Fibroblast of the aortic adventitia (primary cell): ENCODE data around the gene GTF2A1. TPM values are rescaled to one million over a fixed set of nuclear protein-coding genes. Genes with fewer than 3 reads are reported as not detected.

Source experiments
- DNase-seq: peaks from one replicate; pipeline ENCODE4 v3.0.0-alpha.2; 2010; ENCODE audit warnings: low read depth
- H3K4me3 ChIP-seq: 2 replicates; pipeline ENCODE4 v1.5.1; 2011; ENCODE audit warnings: low read depth, mild to moderate bottlenecking, control low read depth, low read length, moderate library complexity
- total RNA-seq: library from RNA; depleted of rRNA; stranded (reverse); fragments of >200 nt; gene quantifications from 2 replicates; pipeline ENCODE4 v1.2.3, GENCODE V29; 2012; ENCODE audit warnings: low replicate concordance
- TF ChIP-seq, protein P1 (sequence below): IDR thresholded peaks from 2 replicates; pipeline ENCODE4 v1.5.1; 2011; ENCODE audit warnings: mild to moderate bottlenecking, low read length, control low read depth, inconsistent platforms; ENCODE audit not compliant: insufficient read depth

GTF2A1 gene
- total RNA-seq, 1 donor: 39.9 TPM

DNA sequence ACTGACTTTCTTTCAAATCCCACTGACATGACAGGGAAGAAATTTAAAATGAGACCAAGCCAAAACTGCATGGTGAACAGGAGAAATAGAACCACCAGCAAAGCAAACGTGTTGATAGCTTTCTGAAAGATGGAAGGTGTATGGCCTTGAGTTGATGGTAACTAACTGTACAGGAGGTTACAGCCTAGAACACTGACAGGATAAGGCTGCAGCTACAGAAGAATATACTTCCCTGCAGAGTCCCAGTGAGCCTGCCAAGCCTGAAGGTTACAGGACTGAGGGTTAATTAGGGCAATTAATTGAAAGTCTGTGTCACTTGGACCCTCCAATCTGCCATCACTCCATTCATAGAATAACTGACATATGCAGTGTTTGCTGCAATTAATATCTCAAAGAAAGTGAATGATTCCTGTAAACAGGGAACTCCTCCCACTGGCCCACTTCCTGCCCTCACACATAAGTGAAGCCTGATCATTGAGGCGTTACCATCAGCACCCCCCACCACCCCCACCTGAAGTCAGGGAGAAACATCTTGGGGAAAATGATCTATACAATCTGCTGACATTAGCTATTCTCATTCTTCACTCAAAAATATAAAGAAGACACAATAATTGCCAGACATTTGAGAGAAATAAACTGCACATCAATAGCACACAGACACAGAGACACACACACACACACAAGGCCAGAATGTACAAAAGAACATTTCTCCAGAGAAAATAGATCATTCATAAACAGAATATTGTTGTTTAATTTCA lies 73.4 kb downstream of the GTF2A1 start:
- H3K4me3 ChIP-seq: no peak overlapping the region
- TF ChIP-seq, protein P1, sequence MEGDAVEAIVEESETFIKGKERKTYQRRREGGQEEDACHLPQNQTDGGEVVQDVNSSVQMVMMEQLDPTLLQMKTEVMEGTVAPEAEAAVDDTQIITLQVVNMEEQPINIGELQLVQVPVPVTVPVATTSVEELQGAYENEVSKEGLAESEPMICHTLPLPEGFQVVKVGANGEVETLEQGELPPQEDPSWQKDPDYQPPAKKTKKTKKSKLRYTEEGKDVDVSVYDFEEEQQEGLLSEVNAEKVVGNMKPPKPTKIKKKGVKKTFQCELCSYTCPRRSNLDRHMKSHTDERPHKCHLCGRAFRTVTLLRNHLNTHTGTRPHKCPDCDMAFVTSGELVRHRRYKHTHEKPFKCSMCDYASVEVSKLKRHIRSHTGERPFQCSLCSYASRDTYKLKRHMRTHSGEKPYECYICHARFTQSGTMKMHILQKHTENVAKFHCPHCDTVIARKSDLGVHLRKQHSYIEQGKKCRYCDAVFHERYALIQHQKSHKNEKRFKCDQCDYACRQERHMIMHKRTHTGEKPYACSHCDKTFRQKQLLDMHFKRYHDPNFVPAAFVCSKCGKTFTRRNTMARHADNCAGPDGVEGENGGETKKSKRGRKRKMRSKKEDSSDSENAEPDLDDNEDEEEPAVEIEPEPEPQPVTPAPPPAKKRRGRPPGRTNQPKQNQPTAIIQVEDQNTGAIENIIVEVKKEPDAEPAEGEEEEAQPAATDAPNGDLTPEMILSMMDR: no peak
- DNase-seq: no peak

DNA sequence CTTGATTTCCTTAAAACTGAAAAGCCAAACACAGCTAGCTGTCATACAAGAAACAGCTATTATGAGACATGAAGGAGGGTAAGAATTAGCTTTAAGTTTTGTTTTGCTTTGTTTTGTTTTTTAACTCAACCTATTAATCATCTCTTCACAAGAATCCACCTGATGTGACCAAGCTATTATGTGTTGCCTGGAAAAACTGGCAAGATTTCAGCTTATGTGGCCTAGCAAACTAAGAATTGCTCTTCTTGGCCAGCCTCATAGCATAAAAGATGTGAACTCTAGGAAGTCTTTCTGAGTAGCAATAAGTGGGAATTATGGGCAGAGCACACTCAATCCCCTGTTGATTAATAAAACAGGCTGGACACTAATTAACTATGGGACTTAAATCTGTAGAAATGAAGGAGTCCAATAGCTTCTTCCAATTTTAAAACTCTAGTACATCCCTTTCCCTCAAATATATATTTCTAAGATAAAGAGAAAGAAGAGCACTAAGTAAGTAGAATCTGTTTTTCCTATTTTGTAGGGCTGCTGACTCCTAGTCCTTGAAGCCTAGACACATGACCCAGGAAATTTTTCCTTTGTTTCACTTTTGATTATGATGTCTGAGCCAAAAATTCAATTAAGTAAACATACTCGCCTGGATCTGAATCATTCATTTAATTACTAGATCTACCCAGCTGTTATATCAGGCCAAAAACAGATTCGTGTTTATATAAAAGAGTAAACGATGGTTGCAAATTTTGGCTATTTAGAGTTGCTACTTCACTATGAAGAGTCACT lies 75.7 kb downstream of the GTF2A1 start:
- DNase-seq: no peak
- H3K4me3 ChIP-seq: no peak overlapping the region

DNA sequence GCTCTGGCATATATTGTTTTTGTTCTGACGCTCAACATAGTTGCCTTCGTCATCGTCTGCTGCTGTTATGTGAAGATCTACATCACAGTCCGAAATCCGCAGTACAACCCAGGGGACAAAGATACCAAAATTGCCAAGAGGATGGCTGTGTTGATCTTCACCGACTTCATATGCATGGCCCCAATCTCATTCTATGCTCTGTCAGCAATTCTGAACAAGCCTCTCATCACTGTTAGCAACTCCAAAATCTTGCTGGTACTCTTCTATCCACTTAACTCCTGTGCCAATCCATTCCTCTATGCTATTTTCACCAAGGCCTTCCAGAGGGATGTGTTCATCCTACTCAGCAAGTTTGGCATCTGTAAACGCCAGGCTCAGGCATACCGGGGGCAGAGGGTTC lies 77.0 kb downstream of the GTF2A1 start:
- TF ChIP-seq, protein P1: no peak
- H3K4me3 ChIP-seq: no peak overlapping the region
- DNase-seq: no peak

More for the DNA sequence above, 75.7 kb downstream of the GTF2A1 start:
- TF ChIP-seq, protein P1: no peak

DNA sequence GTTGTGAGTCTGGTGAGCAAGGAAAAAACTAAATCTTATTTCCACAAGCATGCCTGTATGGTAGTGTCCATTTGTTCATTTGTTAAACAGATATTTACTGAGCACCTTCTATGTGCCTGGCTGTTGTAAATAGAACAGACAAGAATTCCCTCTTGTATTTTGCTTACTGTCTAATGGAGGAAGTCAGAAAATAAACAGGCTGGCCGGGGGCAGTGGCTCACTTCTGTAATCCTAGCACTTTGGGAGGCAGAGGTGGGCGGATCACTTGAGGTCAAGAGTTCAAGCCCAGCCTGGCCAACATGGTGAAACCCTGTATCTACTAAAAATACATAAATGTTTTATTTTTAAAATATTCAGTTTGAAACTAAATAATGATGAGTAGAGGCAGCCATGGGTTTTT lies 79.3 kb downstream of the GTF2A1 start:
- TF ChIP-seq, protein P1: no peak
- DNase-seq: no peak

DNA sequence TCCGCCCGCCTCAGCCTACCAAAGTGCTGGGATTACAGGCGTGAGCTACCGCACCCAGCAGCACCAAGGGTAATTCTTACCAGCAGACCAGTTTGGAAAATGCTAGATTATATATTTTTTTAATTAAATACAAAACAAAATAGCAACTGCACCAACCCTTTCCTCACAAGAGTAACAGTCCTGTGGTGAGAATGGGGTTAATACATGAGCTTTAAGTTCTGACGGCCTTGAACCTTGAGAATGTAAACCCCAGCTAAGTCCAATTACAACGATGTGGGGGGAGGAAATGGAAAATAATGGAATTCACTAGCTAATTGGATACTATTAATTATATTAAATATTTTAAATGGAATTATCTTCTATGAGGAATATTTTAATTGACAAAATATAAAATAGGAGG lies 82.3 kb downstream of the GTF2A1 start:
- TF ChIP-seq, protein P1: no peak
- H3K4me3 ChIP-seq: no peak overlapping the region
- DNase-seq: no peak

More for the DNA sequence above, 79.3 kb downstream of the GTF2A1 start:
- no peak overlapping the region for H3K4me3 ChIP-seq

DNA sequence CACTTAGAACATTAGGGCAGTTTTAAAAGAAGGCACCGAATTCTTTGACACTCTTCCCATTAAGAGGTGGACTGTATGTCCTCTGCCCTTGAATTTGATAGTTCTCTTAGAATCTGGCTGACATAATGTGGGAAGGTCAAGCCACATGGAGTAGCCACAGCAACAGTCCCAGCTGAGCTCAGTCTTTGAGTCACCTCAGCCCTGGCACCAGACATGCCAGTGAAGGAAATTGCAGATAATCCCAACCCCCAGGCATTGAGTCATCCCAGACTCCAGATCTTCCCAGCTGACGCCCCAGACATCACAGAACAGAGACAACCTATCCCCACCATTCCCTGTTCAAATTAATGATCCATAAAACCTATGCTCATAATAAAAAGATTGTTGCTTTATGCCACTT lies 83.4 kb downstream of the GTF2A1 start:
- TF ChIP-seq, protein P1: no peak
- no peak overlapping the region for H3K4me3 ChIP-seq
- DNase-seq: peak; percentile 40
